Measurements from ENCODE around the gene TCERG1L. TPM values are rescaled to one million over a fixed set of nuclear protein-coding genes. Genes with fewer than 3 reads are reported as not detected.

Gene TCERG1L
- total RNA-seq, 2 donors from 2014 or later: 0.12 TPM; not detected in 1

- Histone ChIP-seq H3K27me3 (no peaks in the 10 kb centered on the region), H3K9me3 (no peaks in the 10 kb centered on the region), H3K4me1 (no peaks in the 10 kb centered on the region), H3K4me3 (no peak overlapping the region), H3K36me3 (no peaks in the 10 kb centered on the region), H3K27ac (no peak overlapping the region)
- no peak for DNase-seq (ENCODE audit: low spot score)
- TF ChIP-seq, protein P1, sequence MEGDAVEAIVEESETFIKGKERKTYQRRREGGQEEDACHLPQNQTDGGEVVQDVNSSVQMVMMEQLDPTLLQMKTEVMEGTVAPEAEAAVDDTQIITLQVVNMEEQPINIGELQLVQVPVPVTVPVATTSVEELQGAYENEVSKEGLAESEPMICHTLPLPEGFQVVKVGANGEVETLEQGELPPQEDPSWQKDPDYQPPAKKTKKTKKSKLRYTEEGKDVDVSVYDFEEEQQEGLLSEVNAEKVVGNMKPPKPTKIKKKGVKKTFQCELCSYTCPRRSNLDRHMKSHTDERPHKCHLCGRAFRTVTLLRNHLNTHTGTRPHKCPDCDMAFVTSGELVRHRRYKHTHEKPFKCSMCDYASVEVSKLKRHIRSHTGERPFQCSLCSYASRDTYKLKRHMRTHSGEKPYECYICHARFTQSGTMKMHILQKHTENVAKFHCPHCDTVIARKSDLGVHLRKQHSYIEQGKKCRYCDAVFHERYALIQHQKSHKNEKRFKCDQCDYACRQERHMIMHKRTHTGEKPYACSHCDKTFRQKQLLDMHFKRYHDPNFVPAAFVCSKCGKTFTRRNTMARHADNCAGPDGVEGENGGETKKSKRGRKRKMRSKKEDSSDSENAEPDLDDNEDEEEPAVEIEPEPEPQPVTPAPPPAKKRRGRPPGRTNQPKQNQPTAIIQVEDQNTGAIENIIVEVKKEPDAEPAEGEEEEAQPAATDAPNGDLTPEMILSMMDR (IDR thresholded peaks at IDR 0.05): no peak
Measured at GRCh38 chr10:131124945-131125344, 186.6 kb downstream of the TCERG1L start.

GRCh38 chr10:131123496-131123895 lies 188.0 kb downstream of the TCERG1L start:
- Histone ChIP-seq H3K4me1 (no peaks in the 10 kb centered on the region), H3K36me3 (no peaks in the 10 kb centered on the region), H3K4me3 (no peak overlapping the region), H3K9me3 (no peaks in the 10 kb centered on the region), H3K27ac (no peak overlapping the region), H3K27me3 (no peaks in the 10 kb centered on the region)
- TF ChIP-seq, protein P1 (IDR thresholded peaks at IDR 0.05): no peak
- DNase-seq (ENCODE audit: low spot score): no peak

DNA sequence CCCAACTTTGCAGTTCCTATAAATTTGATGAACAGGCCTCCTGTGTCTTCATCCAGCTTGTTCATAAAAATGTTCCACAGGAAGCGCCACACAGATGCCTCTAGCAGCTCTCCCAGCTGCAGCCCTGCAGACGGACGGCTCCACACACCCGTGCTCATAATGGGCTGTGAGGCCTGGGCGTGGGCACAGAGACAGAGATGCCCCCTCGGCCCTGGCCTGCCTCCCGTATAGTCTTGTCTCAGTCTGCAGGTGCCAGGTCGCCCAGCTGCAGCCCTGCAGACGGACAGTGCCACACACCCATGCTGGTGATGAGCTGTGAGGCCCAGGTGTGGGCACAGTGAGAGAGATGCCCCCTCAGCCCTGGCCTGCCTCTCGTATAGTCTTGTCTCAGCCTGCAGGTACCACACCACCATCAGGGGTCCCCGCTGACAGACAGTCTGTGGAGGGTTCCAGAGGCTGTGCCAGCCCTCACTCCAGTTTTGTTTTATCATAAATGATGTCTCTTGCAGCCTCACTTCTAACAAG lies 189.9 kb downstream of the TCERG1L start:
- Histone ChIP-seq H3K36me3 (no peaks in the 10 kb centered on the region), H3K27ac (no peak overlapping the region), H3K9me3 (no peaks in the 10 kb centered on the region), H3K4me3 (no peak overlapping the region), H3K4me1 (no peaks in the 10 kb centered on the region), H3K27me3 (no peaks in the 10 kb centered on the region)
- TF ChIP-seq, protein P1 (IDR thresholded peaks at IDR 0.05): no peak
- no peak for DNase-seq (ENCODE audit: low spot score)

- no peaks in the 10 kb centered on the region for H3K4me1 ChIP-seq
- H3K9me3 ChIP-seq: no peaks in the 10 kb centered on the region
- no peak overlapping the region for H3K4me3 ChIP-seq
- TF ChIP-seq, protein P1 (IDR thresholded peaks at IDR 0.05): no peak
- no peaks in the 10 kb centered on the region for H3K27me3 ChIP-seq
- H3K27ac ChIP-seq: no peak overlapping the region
- no peak for DNase-seq (ENCODE audit: low spot score)
- no peaks in the 10 kb centered on the region for H3K36me3 ChIP-seq
Measured at GRCh38 chr10:131119626-131120355, 191.7 kb downstream of the TCERG1L start.

GRCh38 chr10:131117416-131118212 lies 193.9 kb downstream of the TCERG1L start:
- no peak overlapping the region for H3K27ac ChIP-seq
- TF ChIP-seq, protein P1 (IDR thresholded peaks at IDR 0.05): no peak
- no peaks in the 10 kb centered on the region for H3K9me3 ChIP-seq
- H3K4me3 ChIP-seq: no peak overlapping the region
- H3K27me3 ChIP-seq: no peaks in the 10 kb centered on the region
- DNase-seq (ENCODE audit: low spot score): no peak
- no peaks in the 10 kb centered on the region for H3K36me3 ChIP-seq
- no peaks in the 10 kb centered on the region for H3K4me1 ChIP-seq

Measured in right atrium auricular region (tissue), 2 donors.